ENCODE results near the gene TRABD2B. TPM values are rescaled to one million over a fixed set of nuclear protein-coding genes. Genes with fewer than 3 reads are reported as not detected.

The TRABD2B gene
- total and polyA plus RNA-seq, 2 experiments from 2014 or later = 1.00 to 2.3 TPM

DNA sequence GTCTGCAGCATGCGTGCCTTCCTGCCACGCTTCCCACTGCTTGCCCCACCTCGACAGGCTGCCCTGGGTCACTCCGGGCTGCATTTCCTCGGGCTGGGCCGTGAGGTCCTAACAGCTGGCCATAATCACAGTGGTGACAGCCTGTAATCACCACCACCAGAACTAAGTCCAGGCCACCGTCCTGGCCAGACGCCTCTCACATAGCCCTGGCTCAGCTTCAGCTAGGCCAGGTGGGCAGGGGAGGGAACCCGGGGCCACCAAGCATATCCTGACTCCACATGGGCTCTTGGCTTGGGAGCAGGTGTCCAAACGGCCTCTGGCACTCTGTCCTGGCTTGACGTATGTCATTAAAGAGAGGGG lies 229.5 kb downstream of the TRABD2B start:
- TF ChIP-seq EZH2phosphoT487 (IDR thresholded peaks at IDR 0.05; ENCODE audit: low read depth, severe bottlenecking, unreplicated experiment) (no peak), EZH2 (IDR thresholded peaks at IDR 0.05; ENCODE audit: borderline replicate concordance) (no peak)
- TF ChIP-seq, protein P1, sequence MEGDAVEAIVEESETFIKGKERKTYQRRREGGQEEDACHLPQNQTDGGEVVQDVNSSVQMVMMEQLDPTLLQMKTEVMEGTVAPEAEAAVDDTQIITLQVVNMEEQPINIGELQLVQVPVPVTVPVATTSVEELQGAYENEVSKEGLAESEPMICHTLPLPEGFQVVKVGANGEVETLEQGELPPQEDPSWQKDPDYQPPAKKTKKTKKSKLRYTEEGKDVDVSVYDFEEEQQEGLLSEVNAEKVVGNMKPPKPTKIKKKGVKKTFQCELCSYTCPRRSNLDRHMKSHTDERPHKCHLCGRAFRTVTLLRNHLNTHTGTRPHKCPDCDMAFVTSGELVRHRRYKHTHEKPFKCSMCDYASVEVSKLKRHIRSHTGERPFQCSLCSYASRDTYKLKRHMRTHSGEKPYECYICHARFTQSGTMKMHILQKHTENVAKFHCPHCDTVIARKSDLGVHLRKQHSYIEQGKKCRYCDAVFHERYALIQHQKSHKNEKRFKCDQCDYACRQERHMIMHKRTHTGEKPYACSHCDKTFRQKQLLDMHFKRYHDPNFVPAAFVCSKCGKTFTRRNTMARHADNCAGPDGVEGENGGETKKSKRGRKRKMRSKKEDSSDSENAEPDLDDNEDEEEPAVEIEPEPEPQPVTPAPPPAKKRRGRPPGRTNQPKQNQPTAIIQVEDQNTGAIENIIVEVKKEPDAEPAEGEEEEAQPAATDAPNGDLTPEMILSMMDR (IDR thresholded peaks at IDR 0.05; ENCODE audit: poor library complexity) = no peak
- DNase-seq (ENCODE audit: low spot score) = no peak
- Histone ChIP-seq H3K4me2 (no peak overlapping the region), H3K9me3 (ENCODE audit: low read depth) (no peaks in the 10 kb centered on the region), H3K36me3 (replicated peaks; ENCODE audit: insufficient read depth, low read depth) (no peaks in the 10 kb centered on the region), H3K27me3 (no peaks in the 10 kb centered on the region), H3K4me1 (ENCODE audit: insufficient read depth) (peaks cover 12% of the 10 kb centered on the region), H3K4me3 (no peak overlapping the region), H3K79me2 (no peaks in the 10 kb centered on the region), H4K20me1 (ENCODE audit: insufficient read depth, poor library complexity, severe bottlenecking) (no peaks in the 10 kb centered on the region), H3K9me2 (replicated peaks; ENCODE audit: insufficient read depth) (no peaks in the 10 kb centered on the region), H3K27ac (no peak overlapping the region), H2AFZ (no peak overlapping the region)
- 78% methylated on average over 11 of the region's 11 CpGs for WGBS (ENCODE audit: low lambda C conversion rate, missing lambda C conversion rate)

DNA sequence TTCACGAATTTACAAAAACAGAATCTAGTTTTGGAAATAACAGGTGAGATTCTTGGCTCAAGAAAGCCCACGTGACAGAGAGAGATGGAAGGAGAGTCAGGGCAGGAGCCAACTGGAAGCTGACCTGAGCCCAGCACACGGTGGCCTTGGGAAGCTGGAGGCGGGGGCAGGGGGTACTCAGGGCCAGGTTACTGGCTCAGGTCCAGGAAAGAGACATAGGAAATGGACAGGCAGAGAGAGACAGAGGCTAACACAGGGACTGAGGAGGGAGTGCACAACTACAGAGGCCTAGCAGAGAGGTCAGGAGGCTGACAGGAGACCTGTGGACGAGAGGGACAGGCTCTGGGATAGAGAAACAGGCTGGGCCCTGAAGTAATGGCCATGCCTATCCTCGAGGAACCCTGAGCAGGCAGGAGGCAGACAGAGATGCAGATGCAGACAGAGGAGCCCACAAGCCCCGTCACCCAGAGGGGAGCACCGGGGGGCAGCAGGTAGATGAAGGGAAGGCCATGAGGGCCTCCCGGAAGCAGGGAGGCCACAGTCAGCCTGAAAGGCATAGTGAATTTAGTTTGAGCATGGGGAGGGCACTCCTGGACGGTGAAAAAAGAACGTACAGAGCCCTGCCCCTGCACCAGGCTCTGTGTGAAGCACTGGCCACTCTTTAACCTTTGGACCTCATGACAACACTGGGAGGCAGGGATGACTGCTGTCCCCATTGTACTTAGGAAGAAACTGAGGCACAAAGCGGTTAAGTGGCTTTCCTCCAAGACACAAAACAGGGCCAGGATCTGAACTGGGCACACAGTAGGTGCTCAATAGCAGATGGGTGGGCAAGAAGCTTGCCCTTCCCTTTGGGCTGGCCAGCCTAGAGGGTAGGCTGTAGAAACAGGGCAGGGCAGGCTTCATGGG lies 230.1 kb downstream of the TRABD2B start:
- 70% methylated on average over 12 of the region's 12 CpGs for WGBS (ENCODE audit: low lambda C conversion rate, missing lambda C conversion rate)
- no peaks in the 10 kb centered on the region for H3K9me3 ChIP-seq (ENCODE audit: low read depth)
- H3K4me1 ChIP-seq (ENCODE audit: insufficient read depth) = peaks cover 12% of the 10 kb centered on the region
- H3K27me3 ChIP-seq = no peaks in the 10 kb centered on the region
- no peaks in the 10 kb centered on the region for H3K36me3 ChIP-seq (replicated peaks; ENCODE audit: insufficient read depth, low read depth)
- peak; percentile 28 for DNase-seq (ENCODE audit: low spot score)
- H2AFZ ChIP-seq = no peak overlapping the region
- no peak overlapping the region for H3K27ac ChIP-seq
- H3K4me2 ChIP-seq = no peak overlapping the region
- H3K79me2 ChIP-seq = no peaks in the 10 kb centered on the region
- TF ChIP-seq, protein P1 (IDR thresholded peaks at IDR 0.05; ENCODE audit: poor library complexity) = no peak
- no peak for TF ChIP-seq EZH2phosphoT487 (IDR thresholded peaks at IDR 0.05; ENCODE audit: low read depth, severe bottlenecking, unreplicated experiment)
- TF ChIP-seq EZH2 (IDR thresholded peaks at IDR 0.05; ENCODE audit: borderline replicate concordance) = no peak
- H3K4me3 ChIP-seq = no peak overlapping the region
- H4K20me1 ChIP-seq (ENCODE audit: insufficient read depth, poor library complexity, severe bottlenecking) = no peaks in the 10 kb centered on the region
- H3K9me2 ChIP-seq (replicated peaks; ENCODE audit: insufficient read depth) = no peaks in the 10 kb centered on the region

DNA sequence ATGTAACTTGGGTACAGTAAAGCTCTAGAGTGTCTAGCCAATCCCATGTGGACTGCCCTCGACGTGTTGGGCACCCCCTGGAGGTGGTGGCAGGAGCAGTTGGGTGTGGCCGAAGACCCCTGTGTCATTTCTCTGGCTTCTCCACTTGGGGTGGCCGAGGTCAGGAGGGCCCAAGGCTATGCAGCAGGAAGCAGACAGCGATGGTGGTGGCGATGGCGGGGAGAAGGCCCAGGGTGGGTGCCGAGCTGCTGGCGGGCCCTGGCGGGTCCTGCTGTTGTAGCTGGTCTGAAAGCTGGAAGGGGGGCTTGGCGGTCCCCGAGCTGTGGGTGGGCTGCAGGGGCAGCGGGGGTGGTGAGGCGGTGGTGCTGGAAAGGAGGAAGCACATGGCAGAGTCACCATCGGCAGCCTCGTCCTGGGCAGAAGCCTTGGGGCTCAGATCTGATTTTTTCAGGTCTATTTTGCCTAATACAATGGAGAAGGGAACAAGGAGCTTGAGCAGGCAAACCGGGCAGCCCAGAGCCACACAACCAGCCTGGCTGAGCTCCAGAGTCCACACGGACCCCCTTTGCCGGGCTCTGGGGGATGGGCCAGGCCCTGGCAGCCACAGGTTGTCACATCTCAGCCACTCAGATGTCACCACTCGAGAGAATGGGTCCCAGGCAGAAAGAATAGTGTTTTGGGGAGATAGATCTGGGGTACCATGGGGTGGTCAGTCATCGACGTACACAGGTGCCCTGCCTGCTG lies 231.3 kb downstream of the TRABD2B start:
- Histone ChIP-seq H3K27me3 (no peaks in the 10 kb centered on the region), H3K9me2 (replicated peaks; ENCODE audit: insufficient read depth) (no peaks in the 10 kb centered on the region), H2AFZ (no peak overlapping the region), H3K79me2 (no peaks in the 10 kb centered on the region), H3K36me3 (replicated peaks; ENCODE audit: insufficient read depth, low read depth) (no peaks in the 10 kb centered on the region), H3K4me2 (no peak overlapping the region), H3K4me3 (no peak overlapping the region), H4K20me1 (ENCODE audit: insufficient read depth, poor library complexity, severe bottlenecking) (no peaks in the 10 kb centered on the region), H3K4me1 (ENCODE audit: insufficient read depth) (peaks cover 12% of the 10 kb centered on the region), H3K9me3 (ENCODE audit: low read depth) (no peaks in the 10 kb centered on the region), H3K27ac (no peak overlapping the region)
- 86% methylated on average over 19 of the region's 22 CpGs for WGBS (ENCODE audit: low lambda C conversion rate, missing lambda C conversion rate)
- no peak for DNase-seq (ENCODE audit: low spot score)
- TF ChIP-seq EZH2 (IDR thresholded peaks at IDR 0.05; ENCODE audit: borderline replicate concordance) (no peak), EZH2phosphoT487 (IDR thresholded peaks at IDR 0.05; ENCODE audit: low read depth, severe bottlenecking, unreplicated experiment) (no peak)
- TF ChIP-seq, protein P1 (IDR thresholded peaks at IDR 0.05; ENCODE audit: poor library complexity) = no peak

Measured in hepatocyte (in vitro differentiated cells).